ENCODE results near the gene FGFR4.

The FGFR4 gene

GRCh38 chr5:177103523-177104253, 17.0 kb downstream of the FGFR4 start:
- peak; percentile 22 for DNase-seq (ENCODE audit: low read depth)

DNA sequence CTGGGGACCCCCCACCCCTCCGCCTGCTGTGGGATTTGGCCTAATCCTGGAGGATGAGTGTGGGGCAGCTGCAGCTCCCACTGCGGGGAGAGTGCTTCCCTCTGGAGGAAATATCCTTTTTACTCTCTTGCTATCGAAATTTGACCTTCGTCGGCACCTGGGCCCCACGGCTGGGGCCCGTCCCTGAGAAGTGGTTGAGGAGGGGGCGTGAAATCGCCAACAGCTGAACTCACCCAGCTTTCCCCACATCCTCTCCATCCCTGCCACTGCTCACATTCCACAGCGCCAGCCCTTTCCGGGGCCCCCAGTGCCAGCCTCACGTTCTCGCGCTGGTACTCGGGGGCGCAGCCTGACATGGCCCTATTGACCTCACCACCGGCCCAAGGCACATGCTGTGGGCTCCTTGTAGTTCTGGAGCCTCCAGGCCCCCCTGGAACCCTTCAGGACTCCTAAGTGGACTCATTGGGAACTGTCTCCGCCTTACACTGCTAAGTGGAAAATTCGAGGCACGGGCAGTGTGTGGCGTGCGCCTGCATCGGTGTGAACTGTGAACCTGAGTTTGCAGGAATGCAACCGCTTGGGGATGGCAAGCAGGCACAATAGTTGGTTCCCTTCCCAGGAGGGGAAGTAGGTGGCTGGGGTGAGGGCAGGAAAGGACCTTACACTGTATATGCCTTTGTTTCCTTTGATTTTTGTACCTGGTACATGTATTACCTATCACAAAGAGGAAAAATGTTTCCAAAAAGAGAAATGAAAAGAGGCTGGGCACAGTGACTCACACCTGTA, 19.2 kb downstream of the FGFR4 start:
- no peak for DNase-seq (ENCODE audit: low read depth)

- no peak for DNase-seq (ENCODE audit: low read depth)
These were observed 20.4 kb downstream of the FGFR4 start for GRCh38 chr5:177107159-177107558.

DNA sequence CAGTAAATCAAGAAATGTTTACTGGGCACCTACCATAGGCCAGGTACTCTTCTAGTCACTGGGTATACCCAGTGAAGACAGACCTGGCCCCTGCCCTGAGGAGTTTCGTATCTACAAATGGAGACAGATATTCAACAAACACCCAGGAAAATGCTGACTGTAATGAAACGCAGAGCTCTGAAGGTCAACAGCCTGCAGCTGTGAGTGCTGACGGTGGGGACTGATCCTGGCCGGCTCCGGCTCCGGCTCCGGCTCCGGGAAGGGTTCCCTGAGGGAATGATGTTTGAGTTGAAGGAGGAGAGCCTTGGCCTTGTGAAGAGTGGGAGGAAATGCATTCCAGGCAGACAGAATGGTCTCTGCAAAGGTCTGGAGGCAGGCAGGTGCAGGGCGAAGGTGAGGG, 23.1 kb downstream of the FGFR4 start:
- DNase-seq (ENCODE audit: low read depth), result no peak

- DNase-seq (ENCODE audit: low read depth), result peak; percentile 17
These were observed 25.1 kb downstream of the FGFR4 start for GRCh38 chr5:177111720-177112394.

DNA sequence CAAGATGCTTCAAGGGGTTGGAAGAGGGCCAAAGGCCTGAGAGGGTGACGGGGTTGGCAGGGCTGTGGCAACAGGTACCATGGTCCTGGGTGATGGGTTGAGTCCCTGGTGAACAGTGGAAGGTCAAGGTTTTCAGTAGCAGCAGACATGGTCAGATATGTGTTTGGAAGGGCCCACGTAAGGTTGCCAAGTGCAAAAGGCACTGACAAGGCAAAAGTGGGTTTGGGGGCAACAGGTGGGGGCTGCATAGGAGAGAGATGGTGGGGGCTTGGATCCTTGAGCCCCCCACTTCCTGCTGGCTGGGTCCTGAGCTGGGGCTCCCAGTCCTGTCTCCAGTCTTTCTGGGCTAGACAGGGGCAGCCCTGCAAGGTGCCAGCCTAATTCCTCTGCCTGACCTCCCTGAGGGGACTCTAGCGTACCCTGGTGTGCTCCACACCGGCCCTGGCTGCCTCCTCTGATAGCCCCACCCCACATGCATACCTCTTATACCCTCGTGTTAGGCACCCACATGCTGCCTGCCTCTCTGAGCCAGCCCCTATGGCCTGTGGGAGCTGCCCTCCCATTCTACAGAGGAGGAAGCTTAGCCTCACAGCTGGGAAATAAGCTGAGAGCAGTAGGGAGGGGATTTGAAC, 26.0 kb downstream of the FGFR4 start:
- DNase-seq (ENCODE audit: low read depth), result no peak

- peak; percentile 64 for DNase-seq (ENCODE audit: low read depth)
These were observed 27.1 kb downstream of the FGFR4 start for GRCh38 chr5:177113566-177114424.

- peak; percentile 80 for DNase-seq (ENCODE audit: low read depth)
These were observed 30.1 kb downstream of the FGFR4 start for GRCh38 chr5:177116631-177117373.

DNA sequence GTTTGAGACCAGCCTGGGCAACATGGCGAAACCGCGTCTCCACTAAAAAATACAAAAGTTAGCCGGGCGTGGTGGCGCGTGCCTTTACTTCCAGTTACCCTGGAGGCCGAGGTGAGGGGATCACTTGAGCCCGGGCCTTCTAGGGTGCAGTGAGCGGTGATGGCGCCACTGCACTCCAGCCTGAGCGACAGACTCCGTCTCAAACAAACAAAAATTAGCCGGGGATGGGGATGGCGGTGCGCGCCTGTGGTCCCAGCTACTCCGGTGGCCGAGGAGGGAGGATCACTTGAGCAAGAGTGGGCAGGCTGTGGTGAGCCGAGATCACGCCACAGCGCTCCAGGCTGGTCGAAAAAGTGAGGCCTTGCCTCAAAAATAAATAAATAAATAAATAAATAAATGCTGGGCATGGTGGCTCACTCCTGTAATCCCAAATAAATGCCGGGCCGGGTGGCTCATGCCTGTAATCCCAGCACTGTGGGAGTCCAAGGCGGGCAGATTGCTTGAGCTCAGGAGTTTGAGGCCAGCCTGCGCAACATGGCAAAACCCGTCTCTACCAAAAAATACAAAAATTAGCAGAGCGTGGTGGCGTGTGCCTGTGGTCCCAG, 30.8 kb downstream of the FGFR4 start:
- no peak for DNase-seq (ENCODE audit: low read depth)

DNA sequence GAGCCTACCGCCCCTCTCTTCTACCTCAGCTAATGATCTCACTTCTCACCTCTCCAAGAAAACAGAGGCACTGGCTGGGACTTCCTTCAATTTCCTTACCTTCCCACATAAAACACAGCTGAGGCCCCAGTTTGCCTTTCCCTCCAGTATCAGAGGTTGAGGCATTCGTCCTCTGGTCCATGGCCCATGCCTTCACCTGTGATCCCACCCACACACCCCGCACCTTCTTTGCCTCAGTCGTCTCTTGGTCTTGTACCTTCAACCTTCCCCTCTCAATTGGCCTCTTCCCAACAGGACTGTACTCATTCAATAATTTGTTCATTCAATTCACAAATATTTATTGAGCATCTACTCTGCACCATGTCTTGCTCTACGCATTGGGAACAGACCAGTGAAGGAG, 35.9 kb downstream of the FGFR4 start:
- no peak for DNase-seq (ENCODE audit: low read depth)

- no peak for DNase-seq (ENCODE audit: low read depth)
These were observed 37.2 kb downstream of the FGFR4 start for GRCh38 chr5:177123789-177124485.

- DNase-seq (ENCODE audit: low read depth), result no peak
These were observed 37.8 kb downstream of the FGFR4 start for GRCh38 chr5:177124486-177124991.

GRCh38 chr5:177126771-177127170, 40.1 kb downstream of the FGFR4 start:
- no peak for DNase-seq (ENCODE audit: low read depth)

- no peak for DNase-seq (ENCODE audit: low read depth)
These were observed 41.9 kb downstream of the FGFR4 start for GRCh38 chr5:177128551-177128981.

- no peak for DNase-seq (ENCODE audit: low read depth)
These were observed 43.7 kb downstream of the FGFR4 start for GRCh38 chr5:177130211-177131018.

DNA sequence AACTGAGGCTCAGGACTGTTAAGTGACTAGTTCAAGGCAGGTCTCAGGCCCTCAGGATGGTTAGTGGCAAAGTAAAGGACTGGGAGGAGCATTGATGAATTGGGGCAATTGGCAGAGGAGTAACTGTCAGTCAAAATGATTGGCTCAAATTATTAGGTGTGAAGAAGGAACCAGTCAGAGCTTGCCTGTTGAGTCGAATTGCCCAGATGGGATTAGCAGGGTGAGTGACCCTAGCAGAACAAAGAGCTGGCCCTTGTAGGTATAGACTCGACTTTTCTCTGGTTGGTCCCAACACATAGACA, 44.3 kb downstream of the FGFR4 start:
- DNase-seq (ENCODE audit: low read depth), result no peak

GRCh38 chr5:177131352-177132135, 44.8 kb downstream of the FGFR4 start:
- DNase-seq (ENCODE audit: low read depth), result no peak
